ENCODE results near the gene FRZB.
"Not testable (repeated sequence)": the region's sequence is repeated elsewhere in the genome, so short reads cannot be mapped to it uniquely, and the experiment has no call there.

The FRZB gene

GRCh38 chr2:182866461-182867406, at the start of gene FRZB:
Gene FRZB (minus strand): TSS chr2:182866637. CDS start chr2:182866552, 85 bp downstream.
- no peak for DNase-seq

- DNase-seq = no peak
Observed at GRCh38 chr2:182915369-182916326, 49.2 kb upstream of the FRZB start.

GRCh38 chr2:182914852-182915251, 48.4 kb upstream of the FRZB start:
- no peak for DNase-seq

- DNase-seq = no peak
Observed at GRCh38 chr2:182913064-182913463, 46.6 kb upstream of the FRZB start.

- no peak for DNase-seq
Observed at GRCh38 chr2:182912518-182912915, 46.1 kb upstream of the FRZB start.

- DNase-seq = no peak
Observed at GRCh38 chr2:182911813-182912517, 45.5 kb upstream of the FRZB start.

GRCh38 chr2:182910965-182911364, 44.5 kb upstream of the FRZB start:
- no peak for DNase-seq

- DNase-seq = no peak
Observed at GRCh38 chr2:182907081-182907830, 40.8 kb upstream of the FRZB start.

GRCh38 chr2:182906454-182906853, 40.0 kb upstream of the FRZB start:
- DNase-seq = no peak

- peak; percentile 4 for DNase-seq
Observed at GRCh38 chr2:182904844-182905243, 38.4 kb upstream of the FRZB start.

- DNase-seq = no peak
Observed at GRCh38 chr2:182903566-182903965, 37.1 kb upstream of the FRZB start.

GRCh38 chr2:182901748-182902147, 35.3 kb upstream of the FRZB start:
- DNase-seq = no peak

GRCh38 chr2:182898718-182899117, 32.3 kb upstream of the FRZB start:
- DNase-seq = no peak

- no peak for DNase-seq
Observed at GRCh38 chr2:182897137-182897536, 30.7 kb upstream of the FRZB start.

- DNase-seq = no peak
Observed at GRCh38 chr2:182895798-182896197, 29.4 kb upstream of the FRZB start.

GRCh38 chr2:182895169-182895568, 28.7 kb upstream of the FRZB start:
- no peak for DNase-seq

GRCh38 chr2:182894174-182894573, 27.7 kb upstream of the FRZB start:
- no peak for DNase-seq

GRCh38 chr2:182893666-182894065, 27.2 kb upstream of the FRZB start:
- DNase-seq = no peak

GRCh38 chr2:182893035-182893434, 26.6 kb upstream of the FRZB start:
- not testable (repeated sequence) for DNase-seq

GRCh38 chr2:182891611-182892010, 25.2 kb upstream of the FRZB start:
- DNase-seq = no peak

GRCh38 chr2:182890773-182891378, 24.4 kb upstream of the FRZB start:
- no peak for DNase-seq

GRCh38 chr2:182890305-182890704, 23.9 kb upstream of the FRZB start:
- no peak for DNase-seq
